GM19240 (cell line): ENCODE measurements around the gene CLOCK.

Experiments used
- DNase-seq: peaks from one replicate; pipeline ENCODE4 v3.0.0; 2011; ENCODE audit warnings: low spot score; ENCODE audit not compliant: insufficient read length

The CLOCK gene

GRCh38 chr4:55540271-55540670 is 6.4 kb downstream of the CLOCK start:
- DNase-seq = no peak

- DNase-seq = no peak
Observed at GRCh38 chr4:55539658-55540057, 7.1 kb downstream of the CLOCK start.

- DNase-seq = no peak
Observed at GRCh38 chr4:55538531-55538930, 8.2 kb downstream of the CLOCK start.

GRCh38 chr4:55534306-55534705 is 12.4 kb downstream of the CLOCK start:
- DNase-seq = no peak

- no peak for DNase-seq
Observed at GRCh38 chr4:55530691-55531090, 16.0 kb downstream of the CLOCK start.

GRCh38 chr4:55530167-55530566 is 16.5 kb downstream of the CLOCK start:
- no peak for DNase-seq

- DNase-seq = no peak
Observed at GRCh38 chr4:55528491-55528890, 18.2 kb downstream of the CLOCK start.

GRCh38 chr4:55524844-55525571 is 21.7 kb downstream of the CLOCK start:
- no peak for DNase-seq

GRCh38 chr4:55518442-55518841 is 28.3 kb downstream of the CLOCK start:
- no peak for DNase-seq

- DNase-seq = no peak
Observed at GRCh38 chr4:55517526-55518229, 29.0 kb downstream of the CLOCK start.

GRCh38 chr4:55512922-55513571 is 33.7 kb downstream of the CLOCK start:
- DNase-seq = no peak

GRCh38 chr4:55512077-55512476 is 34.6 kb downstream of the CLOCK start:
- DNase-seq = no peak

GRCh38 chr4:55510685-55511084 is 36.0 kb downstream of the CLOCK start:
- DNase-seq = no peak

GRCh38 chr4:55509266-55509665 is 37.4 kb downstream of the CLOCK start:
- DNase-seq = no peak

- no peak for DNase-seq
Observed at GRCh38 chr4:55507612-55508011, 39.1 kb downstream of the CLOCK start.

GRCh38 chr4:55503169-55503568 is 43.5 kb downstream of the CLOCK start:
- no peak for DNase-seq

- no peak for DNase-seq
Observed at GRCh38 chr4:55500072-55500471, 46.6 kb downstream of the CLOCK start.

GRCh38 chr4:55499495-55499894 is 47.2 kb downstream of the CLOCK start:
- DNase-seq = no peak

GRCh38 chr4:55498051-55498450 is 48.7 kb downstream of the CLOCK start:
- DNase-seq = no peak

- no peak for DNase-seq
Observed at GRCh38 chr4:55491486-55491885, 55.2 kb downstream of the CLOCK start.

GRCh38 chr4:55488716-55489115 is 58.0 kb downstream of the CLOCK start:
- DNase-seq = no peak

GRCh38 chr4:55485821-55486220 is 60.9 kb downstream of the CLOCK start:
- DNase-seq = no peak

- DNase-seq = no peak
Observed at GRCh38 chr4:55483315-55483714, 63.4 kb downstream of the CLOCK start.
